Stimulated activated CD8-positive, alpha-beta memory T cell treated with anti-CD3 and anti-CD28 coated beads, Interleukin-4, amount 100 ng/mL, for 24 hours (primary cell): Measurements from ENCODE around the gene BCKDHB.
"Not testable (repeated sequence)": the region's sequence is repeated elsewhere in the genome, so short reads cannot be mapped to it uniquely, and the experiment has no call there.

Experiments
- DNase-seq: peaks from one replicate; pipeline ENCODE4 v3.0.0-alpha.2; 2020; ENCODE audit warnings: low read depth

Gene BCKDHB

DNA sequence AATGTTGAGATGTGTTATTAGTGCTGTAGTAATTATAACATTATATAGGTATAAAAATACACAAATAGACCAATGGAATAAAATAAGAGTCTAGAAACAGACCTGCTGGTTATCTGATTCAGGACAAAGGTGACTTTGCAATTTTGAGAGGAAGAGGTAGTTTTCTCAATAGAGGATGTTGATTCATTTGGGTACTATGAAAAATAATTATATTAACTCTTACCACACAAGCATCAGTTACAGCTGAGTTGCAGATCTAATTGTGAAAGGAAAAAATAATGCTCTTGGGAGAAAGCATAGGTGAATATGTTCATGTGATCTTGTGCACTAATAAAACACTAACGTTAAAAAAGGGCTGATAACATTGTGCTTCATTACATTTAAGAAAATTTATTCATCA, 103.0 kb downstream of the BCKDHB start:
- DNase-seq = no peak

DNA sequence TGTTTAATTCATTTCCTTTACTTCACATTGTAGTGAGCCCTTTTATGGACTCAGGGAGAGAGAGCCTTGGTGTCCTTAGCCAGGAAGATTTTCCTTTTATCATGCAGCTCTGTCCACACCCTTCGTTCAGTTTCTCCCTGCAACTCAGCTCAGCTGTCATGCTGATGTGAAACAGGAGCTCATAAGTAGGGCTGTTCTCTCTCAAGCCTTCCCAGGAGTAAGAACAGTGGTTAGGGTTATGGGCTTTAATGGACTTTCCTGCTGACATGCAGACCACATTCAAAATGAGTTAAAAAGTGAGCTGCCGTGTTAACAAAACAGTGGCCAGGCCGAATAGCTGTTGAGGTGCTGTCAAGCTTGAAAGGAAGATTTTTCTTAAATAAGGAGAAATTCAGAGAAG, 104.1 kb downstream of the BCKDHB start:
- DNase-seq = no peak

DNA sequence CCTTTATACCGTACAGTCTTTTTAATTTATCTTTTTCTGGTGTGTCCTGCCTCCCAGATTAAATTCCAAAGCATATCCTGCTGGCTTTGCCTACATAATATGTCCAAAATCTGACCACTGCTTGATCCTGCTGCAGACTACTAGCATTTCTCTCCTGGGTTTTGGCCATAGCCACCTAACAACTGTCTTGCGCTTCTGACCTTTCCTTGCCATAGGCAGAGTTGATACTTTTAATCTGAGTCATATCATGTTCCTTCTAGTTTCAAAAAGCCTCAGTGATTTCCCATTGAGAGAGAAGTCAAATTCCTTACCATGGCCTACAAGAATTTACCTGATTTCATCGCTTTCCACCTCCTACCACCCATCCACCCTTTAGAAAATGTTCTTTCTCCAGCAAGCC, 104.8 kb downstream of the BCKDHB start:
- DNase-seq = no peak

DNA sequence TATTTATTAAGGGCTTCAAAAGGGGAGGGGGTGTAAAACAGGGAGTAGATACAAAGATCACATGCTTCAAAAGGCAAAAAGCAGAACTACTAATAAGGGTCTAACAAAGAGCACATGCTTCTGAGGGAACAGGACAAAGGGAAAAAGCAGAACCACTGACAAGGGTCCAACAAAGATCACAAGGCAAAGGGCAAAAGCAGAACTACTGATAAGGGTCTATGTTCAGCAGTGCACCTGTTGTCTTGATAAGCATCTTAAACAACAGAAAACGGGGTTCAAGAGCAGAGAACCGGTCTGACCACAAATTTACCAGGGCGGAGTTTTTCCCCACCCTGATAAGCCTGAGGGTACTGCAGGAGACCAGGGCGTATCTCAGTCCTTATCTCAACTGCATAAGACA, 105.4 kb downstream of the BCKDHB start:
- not testable (repeated sequence) for DNase-seq

DNA sequence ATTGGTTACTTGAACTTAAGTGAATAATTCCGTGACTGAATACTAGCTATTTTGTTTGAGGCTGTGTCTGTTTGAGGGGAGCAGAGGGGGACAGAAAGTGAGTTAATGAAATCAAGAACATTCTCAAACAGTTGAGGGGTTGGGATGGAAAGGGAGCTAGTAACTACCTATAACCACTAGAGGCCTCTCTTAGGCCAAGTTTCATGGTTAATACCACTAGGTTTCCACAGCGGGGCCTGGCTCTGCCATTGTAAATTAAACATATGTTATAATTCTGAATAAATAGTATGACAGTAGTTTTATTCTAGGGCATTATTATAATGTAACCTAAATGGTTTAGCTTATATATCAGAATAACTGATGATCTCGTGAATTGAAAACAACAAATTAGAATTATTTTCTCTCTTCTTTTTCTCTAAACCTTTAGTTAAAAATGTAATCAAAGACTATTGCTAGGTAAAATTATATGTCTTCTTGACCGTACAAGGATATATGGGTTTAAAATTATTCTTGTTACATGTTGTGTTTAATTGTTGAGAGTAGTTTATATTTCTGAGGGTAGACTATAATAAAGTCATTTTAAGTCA, 108.1 kb downstream of the BCKDHB start:
- no peak for DNase-seq

DNA sequence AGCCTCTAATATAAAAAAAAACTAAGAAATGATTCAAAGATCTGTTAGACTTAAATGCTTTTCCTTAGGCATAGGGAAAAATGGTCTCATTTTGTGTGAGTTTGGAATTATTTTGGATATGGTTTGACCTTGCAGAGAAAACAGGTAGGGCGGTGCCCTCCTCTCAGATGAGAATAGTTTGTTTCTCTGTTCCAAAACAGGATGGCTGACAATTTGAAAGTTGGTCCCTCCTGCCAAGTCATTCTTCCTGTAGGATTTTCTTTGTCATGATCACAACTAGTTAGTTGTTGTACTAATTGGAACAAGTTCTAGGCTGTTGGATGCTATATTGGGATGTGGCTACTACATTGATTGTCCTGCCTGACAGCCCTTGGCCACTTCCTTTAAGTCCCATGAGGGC, 108.6 kb downstream of the BCKDHB start:
- no peak for DNase-seq

DNA sequence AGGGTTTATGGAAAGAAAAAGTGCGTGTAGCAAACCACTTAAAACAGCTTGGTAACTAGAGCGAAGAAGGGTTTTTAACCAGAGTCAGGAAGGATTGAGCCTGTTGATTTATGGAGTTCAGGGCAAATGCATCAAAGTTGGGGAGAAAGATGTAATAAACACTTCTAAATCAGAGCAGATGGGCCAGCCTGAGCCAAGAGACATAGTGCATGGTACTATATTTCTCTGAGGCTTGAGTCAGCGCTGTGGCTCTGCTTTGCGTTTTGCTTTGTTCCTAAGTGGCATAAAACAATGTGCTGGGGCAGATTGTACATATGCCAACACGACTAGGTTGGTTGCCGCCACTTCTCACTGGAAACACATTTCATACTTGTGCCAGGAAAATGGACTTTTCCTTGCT, 111.3 kb downstream of the BCKDHB start:
- no peak for DNase-seq

DNA sequence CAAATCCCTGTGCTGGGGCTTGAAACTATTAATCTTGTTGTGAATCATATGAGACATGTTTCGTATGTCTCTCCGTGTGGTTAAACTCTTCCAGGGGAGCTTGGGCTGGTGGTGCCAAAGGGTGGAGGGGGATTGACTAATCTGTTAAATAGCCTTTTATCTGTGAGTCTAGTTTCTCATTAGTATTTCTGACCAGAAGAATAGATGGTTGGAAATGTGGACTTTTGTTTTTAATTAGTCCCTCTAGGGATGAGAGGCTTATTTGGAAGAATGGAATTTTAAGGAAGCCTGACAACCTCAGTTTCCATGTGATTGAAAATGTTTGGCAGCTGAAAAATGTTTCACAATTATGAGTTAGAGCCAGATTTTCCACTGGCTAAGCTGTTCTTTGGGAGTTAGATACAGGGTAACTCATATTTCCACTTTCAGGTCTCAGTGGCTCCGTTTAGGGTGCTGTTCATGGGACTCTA, 117.3 kb downstream of the BCKDHB start:
- DNase-seq = no peak

DNA sequence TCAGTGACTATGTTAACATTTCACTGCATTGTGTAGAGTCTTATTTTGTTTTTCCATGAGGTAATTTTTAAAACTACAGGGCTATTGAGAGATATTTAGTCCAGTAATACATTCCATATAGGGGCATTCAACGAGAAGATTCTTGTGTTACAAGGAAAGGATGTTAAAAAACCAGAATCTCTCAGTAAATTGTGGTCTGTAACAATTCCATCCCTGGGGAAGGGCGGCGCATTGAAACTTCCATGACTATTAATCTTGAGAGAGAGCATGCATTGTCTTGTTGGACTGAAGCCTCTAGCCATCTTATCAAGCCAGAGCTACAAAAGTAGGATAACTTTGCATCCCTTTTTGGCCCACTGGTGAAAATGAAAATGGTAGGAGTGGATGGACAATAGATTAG, 119.7 kb downstream of the BCKDHB start:
- no peak for DNase-seq

DNA sequence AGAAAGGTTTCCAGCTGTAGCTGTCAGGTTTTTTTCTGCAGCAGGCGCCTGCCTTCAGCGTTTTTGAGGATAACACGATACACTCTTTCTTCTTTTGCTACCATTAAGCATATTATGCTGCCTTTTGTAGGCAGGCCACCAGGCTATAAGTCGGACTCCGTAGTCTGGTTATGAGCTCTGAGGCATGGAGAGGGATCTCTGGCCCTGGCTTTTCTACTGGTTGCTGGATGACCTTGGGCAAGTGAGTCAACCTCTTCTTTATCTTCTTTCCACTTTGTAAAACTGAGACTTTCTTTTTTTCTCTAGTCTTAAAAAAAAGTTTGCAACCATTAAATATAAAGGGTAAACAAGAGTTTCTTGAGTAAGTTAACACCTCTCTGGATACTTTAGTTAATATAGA, 120.2 kb downstream of the BCKDHB start:
- no peak for DNase-seq

DNA sequence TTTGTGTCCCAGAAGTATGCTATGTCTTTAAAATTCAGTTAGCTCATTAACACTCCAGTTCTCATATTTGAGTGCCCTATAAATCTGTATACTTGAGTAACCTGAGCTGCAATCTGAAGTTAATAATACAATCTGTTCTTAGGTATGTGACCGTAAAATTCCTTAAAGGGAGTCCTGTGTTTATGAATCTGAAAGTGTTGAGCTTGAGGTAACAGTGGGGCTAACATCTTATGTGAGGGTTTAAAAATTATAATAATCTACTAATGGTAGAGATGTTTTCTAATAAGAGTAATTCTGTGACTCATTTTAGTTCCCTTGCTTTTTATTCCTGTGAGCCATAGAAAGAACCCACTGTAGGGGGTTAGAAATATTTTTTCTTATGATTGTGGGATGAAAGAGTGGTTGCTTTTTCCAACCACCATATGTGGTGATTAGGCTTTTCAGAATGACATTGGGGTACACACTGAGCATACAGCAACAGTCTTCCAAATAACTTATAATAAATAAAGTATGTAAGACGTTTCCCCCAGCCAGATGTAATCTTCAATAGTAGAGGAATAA, 121.2 kb downstream of the BCKDHB start:
- no peak for DNase-seq

DNA sequence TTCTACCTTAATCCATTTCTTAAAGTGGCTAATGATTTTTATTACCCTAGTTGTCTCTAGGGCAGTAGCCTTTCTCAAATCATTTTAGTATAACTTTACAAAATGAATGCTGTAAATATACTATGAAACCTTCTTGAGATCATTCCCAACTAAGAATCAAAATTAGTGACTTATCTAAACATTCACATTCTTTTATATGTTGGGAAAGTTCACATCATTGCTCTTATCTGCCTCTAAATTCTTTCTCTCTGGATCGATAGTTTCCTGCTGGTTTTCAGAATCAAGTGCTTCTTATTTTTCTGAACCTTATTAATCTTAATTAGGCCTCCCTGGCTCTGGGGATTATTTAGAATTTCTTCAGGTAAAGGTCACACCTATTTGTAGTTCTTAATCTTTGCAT, 126.8 kb downstream of the BCKDHB start:
- no peak for DNase-seq

DNA sequence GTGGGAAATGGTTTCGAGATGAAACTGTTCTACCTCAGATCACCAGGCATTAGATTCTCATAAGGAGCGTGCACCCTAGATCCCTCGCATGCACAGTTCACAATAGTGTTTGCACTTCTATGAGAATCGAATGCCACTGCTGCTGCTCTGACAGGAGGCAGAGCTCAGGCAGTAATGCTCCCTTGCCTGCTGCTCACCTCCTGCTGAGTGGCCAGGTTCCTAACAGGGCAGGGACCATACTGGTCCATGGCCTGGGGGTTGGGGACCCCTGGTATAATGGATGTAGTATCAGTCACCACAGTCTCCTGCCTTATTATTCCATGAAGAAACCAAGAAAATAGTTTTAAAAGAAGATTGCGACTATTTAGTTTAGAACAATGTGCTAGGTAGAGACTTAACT, 127.5 kb downstream of the BCKDHB start:
- no peak for DNase-seq

DNA sequence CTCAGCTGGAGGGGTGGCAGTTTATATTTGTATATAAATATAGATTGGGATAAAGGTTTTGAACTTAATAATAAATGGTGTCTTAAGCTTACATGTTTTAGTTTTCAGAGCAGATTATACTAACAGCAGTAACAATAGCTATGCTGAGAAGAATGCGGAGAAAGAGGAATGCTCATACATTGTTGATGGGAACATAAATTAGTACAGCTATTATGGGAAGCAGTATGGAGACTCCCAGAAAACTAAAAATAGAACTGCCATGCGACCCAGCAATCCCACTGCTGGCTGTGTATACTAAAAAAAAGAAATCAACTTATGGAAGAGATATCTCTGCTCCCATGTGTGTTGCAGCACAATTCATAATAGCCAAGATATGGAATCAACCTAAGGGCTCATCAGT, 127.9 kb downstream of the BCKDHB start:
- no peak for DNase-seq

DNA sequence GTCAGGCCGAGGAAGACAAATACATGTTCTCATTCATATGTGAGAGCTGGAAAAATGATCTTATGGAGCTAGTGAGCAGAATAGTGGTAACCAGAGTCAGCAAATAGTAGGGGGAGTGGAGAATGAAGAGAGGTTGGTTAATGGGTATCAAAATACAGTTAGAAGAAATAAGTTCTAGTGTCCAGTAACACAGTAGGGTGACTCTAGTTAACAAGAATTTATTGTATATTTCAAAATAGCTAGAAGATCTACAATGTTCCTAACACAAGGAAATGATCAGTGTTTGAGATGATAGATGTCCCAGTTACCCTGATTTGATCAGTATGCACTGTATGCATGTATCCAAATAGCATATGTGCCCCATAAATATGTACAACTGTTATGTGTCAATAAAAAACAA, 128.4 kb downstream of the BCKDHB start:
- DNase-seq = no peak

DNA sequence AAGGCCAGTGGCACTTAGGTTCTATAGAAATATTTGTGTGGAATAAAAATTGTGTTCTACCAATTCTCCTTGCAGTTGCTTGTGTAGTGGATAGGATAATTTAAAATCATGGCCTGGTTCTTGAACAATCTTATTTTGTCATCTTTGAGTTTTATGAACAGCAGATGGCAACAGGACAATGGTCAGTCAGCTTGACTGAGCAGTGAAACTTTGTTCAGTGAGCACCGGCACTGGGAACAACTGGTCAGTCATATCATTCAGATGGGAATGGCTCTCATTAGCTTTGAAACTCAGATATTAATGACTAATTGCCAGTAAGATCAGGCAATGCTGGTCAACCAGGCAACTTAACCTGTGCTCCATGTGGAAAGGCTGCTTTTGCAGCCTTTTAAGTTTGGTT, 129.2 kb downstream of the BCKDHB start:
- DNase-seq = no peak

DNA sequence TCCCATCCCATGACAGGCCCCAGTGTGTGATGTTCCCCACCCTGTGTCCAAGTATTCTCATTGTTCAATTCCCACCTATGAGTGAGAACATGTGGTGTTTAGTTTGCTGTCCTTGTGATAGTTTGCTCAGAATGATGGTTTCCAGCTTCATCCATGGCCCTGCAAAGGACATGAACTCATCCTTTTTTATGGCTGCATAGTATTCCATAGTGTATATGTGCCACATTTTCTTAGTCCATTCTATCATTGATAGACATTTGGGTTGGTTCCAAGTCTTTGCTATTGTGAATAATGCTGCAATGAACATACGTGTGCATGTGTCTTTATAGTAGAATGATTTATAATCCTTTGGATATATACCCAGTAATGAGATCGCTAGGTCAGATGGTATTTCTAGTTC, 132.3 kb downstream of the BCKDHB start:
- DNase-seq = not testable (repeated sequence)

DNA sequence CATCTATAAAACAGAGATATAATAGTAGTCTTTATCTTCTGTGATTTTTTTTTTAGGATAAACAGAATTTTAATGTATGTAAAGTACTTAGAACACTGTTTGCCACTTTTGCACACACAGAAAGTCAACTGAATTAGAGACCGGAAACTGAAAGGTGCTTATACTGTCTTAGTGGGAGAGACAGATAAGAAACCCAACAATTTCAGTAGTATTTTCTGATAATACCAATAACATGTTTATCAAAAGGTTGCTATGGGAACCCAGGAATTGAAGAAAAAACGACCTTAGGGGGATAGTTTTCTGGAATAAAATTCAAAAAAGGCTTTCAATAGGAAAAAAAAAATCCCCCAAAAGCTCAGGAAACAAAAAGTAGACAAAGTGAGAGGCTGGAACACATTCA, 138.6 kb downstream of the BCKDHB start:
- DNase-seq = no peak

DNA sequence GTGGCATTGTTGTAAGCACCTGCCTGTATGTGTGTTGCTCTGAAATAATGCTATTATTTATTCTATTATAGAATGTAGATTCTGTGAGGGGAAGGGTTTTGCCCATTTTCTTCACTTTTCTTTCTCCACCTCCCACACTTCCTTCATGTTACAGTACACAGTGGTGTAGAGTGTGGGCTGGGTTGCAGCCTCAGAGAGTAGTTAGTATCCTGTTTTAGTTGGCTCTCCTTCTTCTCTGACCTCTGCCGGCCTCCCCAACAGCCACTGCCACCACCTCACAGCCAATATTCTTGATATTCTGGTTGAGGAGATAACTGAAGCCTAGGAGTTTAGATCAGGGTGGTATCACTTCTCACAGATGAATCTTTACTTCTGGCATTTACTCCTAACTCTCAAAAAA, 143.4 kb downstream of the BCKDHB start:
- DNase-seq = no peak

DNA sequence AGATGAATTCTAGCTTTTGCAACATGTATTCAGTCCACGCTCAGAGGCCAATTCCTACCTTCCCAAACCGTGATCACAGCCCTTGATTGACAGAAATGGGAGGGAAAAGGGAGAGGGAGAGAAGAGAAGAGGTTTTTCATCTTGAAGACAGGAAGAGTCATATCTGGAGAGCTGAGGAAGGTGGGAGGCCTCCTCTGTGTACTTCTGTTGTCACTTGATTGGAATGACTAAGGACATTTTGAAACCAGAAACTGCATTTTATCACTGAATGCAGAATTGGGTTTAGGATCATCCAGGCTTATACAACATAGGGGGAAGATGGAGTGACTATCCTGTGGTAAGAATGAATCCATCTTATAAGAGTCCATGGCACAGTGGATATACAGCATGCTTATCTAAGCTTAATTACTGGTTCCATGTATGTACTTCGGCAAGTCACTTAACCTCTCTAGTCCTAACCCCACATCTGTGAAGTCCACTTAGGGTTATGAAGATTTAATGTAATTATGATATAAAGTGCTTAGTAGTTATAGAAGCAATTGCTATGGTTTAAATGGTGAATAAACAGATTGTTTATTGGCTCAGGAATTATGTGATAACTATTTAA, 144.0 kb downstream of the BCKDHB start:
- no peak for DNase-seq

DNA sequence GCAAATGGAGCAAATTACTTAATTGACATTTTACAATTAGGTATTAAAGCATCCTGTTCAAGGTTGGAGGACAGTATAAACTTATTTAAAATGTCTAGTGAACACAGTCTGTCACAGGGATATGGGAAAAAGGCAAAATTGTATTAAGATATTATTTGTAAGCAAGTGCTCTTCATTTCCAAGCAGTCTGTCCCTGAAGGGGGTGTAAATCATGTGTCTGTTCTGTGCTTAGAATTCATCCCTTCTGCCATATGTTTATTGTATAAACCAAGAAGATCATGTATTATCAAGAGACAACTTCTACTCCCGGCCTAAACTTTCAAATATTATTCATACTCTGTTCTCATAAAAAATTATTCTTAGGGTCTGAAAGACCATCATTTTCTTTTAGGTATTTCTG, 144.8 kb downstream of the BCKDHB start:
- no peak for DNase-seq

DNA sequence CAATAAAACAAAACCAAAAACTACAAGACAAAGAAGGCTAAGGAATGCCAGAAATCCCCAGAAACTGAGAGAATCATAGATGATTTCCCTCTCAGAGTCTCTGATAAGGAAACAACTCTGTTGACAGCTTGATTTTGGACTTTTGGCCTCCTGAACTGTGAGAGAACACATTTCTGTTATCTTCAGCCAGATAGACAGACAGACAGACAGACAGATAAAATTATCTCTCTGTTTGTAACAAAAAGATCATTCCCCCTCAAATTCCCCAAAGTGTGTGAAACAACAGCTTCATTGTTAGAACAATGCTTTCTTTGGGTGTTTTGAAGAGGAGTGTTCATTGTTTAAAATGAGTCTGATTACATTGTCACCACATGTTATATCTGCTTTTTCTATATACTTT, 148.2 kb downstream of the BCKDHB start:
- DNase-seq = no peak

DNA sequence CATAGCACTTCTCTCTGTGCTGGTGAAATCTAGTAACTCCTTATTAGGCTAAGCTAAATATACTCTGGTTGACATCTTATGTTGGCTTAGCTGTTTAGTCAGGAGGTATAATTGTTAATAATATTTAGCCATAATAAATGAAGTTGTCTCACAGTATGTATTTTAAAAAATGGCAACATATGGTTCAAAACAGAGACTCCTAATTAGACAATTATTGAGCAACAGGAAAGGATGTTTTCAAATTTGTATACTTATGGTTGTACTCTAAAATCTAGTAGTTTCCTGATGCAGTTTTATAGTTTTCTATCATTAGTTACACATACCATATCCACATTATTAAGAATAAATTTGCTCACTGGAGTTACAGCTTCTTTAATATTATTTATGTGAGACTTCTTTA, 150.2 kb downstream of the BCKDHB start:
- DNase-seq = no peak

DNA sequence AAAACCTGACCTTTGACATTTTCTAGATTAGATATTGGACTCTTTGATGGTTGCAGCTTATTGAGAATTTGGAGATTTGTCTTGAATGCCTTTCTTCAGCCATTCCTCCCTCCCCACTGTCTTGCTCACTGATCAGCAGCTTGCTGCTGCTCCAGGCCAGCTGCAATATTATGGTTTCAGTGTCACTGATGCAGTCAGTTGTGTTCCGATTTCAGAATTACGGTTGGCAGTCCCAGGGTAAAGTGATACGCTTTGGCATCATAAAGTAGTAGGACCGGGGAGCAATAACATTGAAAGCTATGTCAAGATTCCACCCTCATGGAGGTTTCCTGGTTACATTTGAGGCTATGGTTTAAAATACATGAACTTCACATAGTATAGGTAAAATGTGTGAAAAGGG, 152.6 kb downstream of the BCKDHB start:
- no peak for DNase-seq
